Activated T-helper 2 cell treated with anti-CD3 and anti-CD28 coated beads, Interferon-gamma antibody, Interleukin-2, Interleukin-4, amounts not matched to agents 10 μg/mL and 5 μg/mL and 100 μg/mL, durations not matched to agents 14 hours and 24 hours and 36 hours (primary cell): Measurements from ENCODE around the gene PSMB9. TPM values are rescaled to one million over a fixed set of nuclear protein-coding genes. Genes with fewer than 3 reads are reported as not detected.
A peak's percentile ranks its signal among the peaks of the same experiment; 100 is the strongest.

Experiments used
- DNase-seq: peaks from one replicate; pipeline ENCODE4 v3.0.0; 2021; ENCODE audit warnings: low spot score
- H3K27ac Mint-ChIP-seq: one replicate; pipeline ENCODE4 v1.8.0; 2021; ENCODE audit warnings: mixed read lengths
- H3K27me3 Mint-ChIP-seq: one replicate; pipeline ENCODE4 v1.8.0; 2021; ENCODE audit warnings: low read depth, mixed read lengths
- H3K36me3 Mint-ChIP-seq: one replicate; pipeline ENCODE4 v1.8.0; 2021; ENCODE audit warnings: low read depth, mixed read lengths
- H3K4me1 Mint-ChIP-seq: one replicate; pipeline ENCODE4 v1.8.0; 2021; ENCODE audit warnings: low read depth, mixed read lengths
- H3K4me3 Mint-ChIP-seq: one replicate; pipeline ENCODE4 v1.8.0; 2021; ENCODE audit warnings: low read depth, mild to moderate bottlenecking, moderate library complexity, mixed read lengths
- H3K9me3 Mint-ChIP-seq: one replicate; pipeline ENCODE4 v1.8.0; 2021; ENCODE audit warnings: mixed read lengths
- intact Hi-C: fragments of 100-400 bp; cut with micrococcal nuclease; formaldehyde crosslinking; loops from one replicate; pipeline ENCODE4 v1.15.1; 2023
- total RNA-seq: library from RNA; stranded (reverse); gene quantifications from 2 replicates; pipeline ENCODE4 v1.2.3, GENCODE V29; 2022

Gene PSMB9
- total RNA-seq, 1 donor from 2014 or later: 262 TPM

DNA sequence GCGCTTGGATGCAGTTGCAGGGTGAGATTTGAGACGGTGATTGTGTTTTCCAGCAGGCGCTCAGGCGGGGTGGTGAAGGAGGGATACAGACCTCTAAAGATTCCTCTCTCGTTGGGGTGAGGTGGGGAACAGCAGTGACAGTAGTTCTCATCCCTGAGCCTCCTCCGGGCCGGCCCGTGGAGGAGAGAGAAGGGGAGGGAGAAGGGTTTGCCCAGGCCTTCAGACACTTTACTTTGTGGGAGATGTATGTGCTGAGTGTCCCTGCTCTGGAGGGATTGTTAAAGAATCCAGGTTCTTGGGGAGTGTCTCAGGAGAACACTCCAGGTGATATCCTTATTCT, 41.0 kb downstream of the PSMB9 start:
- Mint-ChIP-seq H3K27me3 (no peaks in the 10 kb centered on the region), H3K9me3 (no peaks in the 10 kb centered on the region), H3K4me3 (peak overlapping the region; percentile 99), H3K27ac (peak overlapping the region; percentile 95), H3K36me3 (peaks cover 9% of the 10 kb centered on the region), H3K4me1 (peaks cover 39% of the 10 kb centered on the region)
- intact Hi-C loops: loop anchor here (2.0 kb wide), 2 partner anchors 50 to 76 kb away; no protein-coding TSS in a partner anchor
- no peak for DNase-seq

DNA sequence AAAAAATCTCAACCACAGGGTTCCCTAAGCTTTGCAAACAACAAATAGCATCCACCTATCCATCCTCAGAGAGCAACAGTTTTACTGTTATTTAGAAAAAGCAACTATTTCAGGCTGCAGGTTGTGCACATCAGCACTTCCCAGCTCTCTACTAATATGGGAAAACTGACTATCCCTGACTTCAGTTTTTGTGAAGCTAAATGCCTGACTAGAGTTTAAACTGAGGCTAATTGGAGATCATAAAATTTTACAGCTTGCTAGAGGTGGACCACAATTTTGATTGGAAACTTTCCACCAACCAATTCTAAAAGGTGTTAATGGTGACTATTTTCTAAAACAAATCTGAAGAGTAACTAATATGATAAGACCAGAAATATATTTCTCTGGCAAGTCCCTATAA, 50.0 kb downstream of the PSMB9 start:
- intact Hi-C loops: no loop called here
- Mint-ChIP-seq H3K27me3 (peaks cover under 1% of the 10 kb centered on the region), H3K9me3 (no peaks in the 10 kb centered on the region), H3K4me1 (no peaks in the 10 kb centered on the region), H3K27ac (no peak overlapping the region), H3K4me3 (no peak overlapping the region), H3K36me3 (peaks cover 11% of the 10 kb centered on the region)
- DNase-seq: no peak

DNA sequence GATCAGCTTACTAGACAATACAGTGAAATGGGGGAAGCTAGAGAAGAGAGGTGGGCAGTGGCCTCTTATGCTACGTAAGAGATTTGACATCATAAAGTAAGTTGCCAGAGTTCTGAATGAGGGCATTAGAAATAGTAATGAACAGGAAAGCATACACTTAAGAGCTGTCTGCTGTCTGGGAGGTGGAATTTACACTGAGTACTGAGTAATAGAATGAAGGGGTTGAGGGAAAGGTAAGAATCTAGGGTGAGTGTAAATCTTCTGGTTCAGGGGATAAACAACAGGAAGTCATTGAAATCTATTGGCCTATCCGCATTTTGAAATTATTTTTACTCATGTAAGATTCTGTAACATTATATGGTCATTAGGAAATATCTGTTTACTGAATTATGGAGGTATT, 51.1 kb downstream of the PSMB9 start:
- intact Hi-C loops: no loop called here
- Mint-ChIP-seq H3K27me3 (peaks cover 4% of the 10 kb centered on the region), H3K4me1 (no peaks in the 10 kb centered on the region), H3K27ac (no peak overlapping the region), H3K9me3 (no peaks in the 10 kb centered on the region), H3K4me3 (no peak overlapping the region), H3K36me3 (peaks cover 11% of the 10 kb centered on the region)
- DNase-seq: no peak

DNA sequence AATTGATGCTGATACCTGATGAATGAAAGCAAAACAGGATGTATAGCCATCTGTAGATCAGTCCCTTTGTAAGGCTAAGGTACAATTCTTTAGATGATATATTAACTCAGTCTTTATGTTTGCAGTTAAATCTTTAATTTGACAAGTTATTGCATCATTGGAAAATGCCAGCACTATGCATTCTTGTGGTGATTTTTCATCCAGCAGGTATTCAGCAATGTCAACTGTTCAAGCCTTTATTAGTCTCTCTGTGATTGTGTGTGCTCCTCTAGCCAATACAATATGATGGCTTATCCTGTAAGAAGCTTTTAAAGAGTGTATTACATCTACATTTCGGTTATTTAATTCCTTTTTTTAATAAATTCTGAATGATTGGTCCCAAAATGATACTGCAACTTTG, 52.5 kb downstream of the PSMB9 start:
- intact Hi-C loops: no loop called here
- Mint-ChIP-seq H3K36me3 (peaks cover 3% of the 10 kb centered on the region), H3K4me1 (no peaks in the 10 kb centered on the region), H3K27me3 (peaks cover 9% of the 10 kb centered on the region), H3K27ac (no peak overlapping the region), H3K4me3 (no peak overlapping the region), H3K9me3 (no peaks in the 10 kb centered on the region)
- no peak for DNase-seq

DNA sequence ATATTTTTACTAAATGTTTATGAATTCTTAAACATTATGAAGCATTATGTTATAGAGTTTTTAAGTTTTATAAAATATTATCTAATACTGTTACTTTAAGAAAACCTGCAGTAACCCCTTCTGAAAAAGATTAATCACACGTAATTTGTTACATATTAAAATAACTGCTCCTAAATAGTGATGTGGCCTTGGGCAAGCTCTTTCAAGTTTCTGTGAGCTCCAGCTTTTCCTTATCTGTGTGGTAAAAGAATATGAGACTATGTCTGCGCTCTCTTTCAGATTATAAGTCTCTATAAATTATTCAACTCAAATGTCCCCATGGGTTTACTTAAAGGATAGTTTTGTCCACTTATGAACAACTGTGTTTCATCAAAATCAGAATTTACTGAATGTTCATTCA, 54.9 kb downstream of the PSMB9 start:
- Mint-ChIP-seq H3K36me3 (no peaks in the 10 kb centered on the region), H3K4me3 (no peak overlapping the region), H3K4me1 (no peaks in the 10 kb centered on the region), H3K9me3 (no peaks in the 10 kb centered on the region), H3K27me3 (peaks cover 11% of the 10 kb centered on the region), H3K27ac (no peak overlapping the region)
- DNase-seq: no peak
- intact Hi-C loops: no loop called here

Other genes with a start within 250 kb of the PSMB9 start
- gene HLA-DQA1, start 216.8 kb upstream of the PSMB9 start, total RNA-seq: 5.0 and 6.3 TPM in 2 replicates
- gene HLA-DQB1, start 187.5 kb upstream of the PSMB9 start, total RNA-seq: 1.6 and 2.7 TPM in 2 replicates
- gene HLA-DQA2, start 112.8 kb upstream of the PSMB9 start, total RNA-seq: 1.0 and 1.7 TPM in 2 replicates
- 0.25 and 0.30 TPM in 2 replicates for gene HLA-DQB2, start 90.7 kb upstream of the PSMB9 start, total RNA-seq
- gene HLA-DOB, start 37.2 kb upstream of the PSMB9 start, total RNA-seq: 3.1 and 3.6 TPM in 2 replicates
- gene TAP2, start 15.5 kb upstream of the PSMB9 start, total RNA-seq: 142 and 162 TPM in 2 replicates
- 352 and 368 TPM in 2 replicates for gene PSMB8, start 10.1 kb upstream of the PSMB9 start, total RNA-seq
- gene TAP1, start 488 bp upstream of the PSMB9 start, total RNA-seq: 276 and 278 TPM in 2 replicates
- gene HLA-DMB, start 86.8 kb downstream of the PSMB9 start, total RNA-seq: 1.3 and 1.4 TPM in 2 replicates
- gene HLA-DMA, start 98.9 kb downstream of the PSMB9 start, total RNA-seq: 15.9 and 19.0 TPM in 2 replicates
- gene BRD2, start 114.4 kb downstream of the PSMB9 start, total RNA-seq: 295 and 306 TPM in 2 replicates
- 0.28 and 0.37 TPM in 2 replicates for gene HLA-DOA, start 155.4 kb downstream of the PSMB9 start, total RNA-seq
- 57.1 and 58.9 TPM in 2 replicates for gene HLA-DPA1, start 219.5 kb downstream of the PSMB9 start, total RNA-seq
- 11.8 and 12.6 TPM in 2 replicates for gene HLA-DPB1, start 221.8 kb downstream of the PSMB9 start, total RNA-seq